Measurements from ENCODE around the gene ATG4B. TPM values are rescaled to one million over a fixed set of nuclear protein-coding genes. Genes with fewer than 3 reads are reported as not detected.
A peak's percentile ranks its signal among the peaks of the same experiment; 100 is the strongest.

Gene ATG4B
- total RNA-seq, 1 donor from 2014 or later = 43.3 TPM

DNA sequence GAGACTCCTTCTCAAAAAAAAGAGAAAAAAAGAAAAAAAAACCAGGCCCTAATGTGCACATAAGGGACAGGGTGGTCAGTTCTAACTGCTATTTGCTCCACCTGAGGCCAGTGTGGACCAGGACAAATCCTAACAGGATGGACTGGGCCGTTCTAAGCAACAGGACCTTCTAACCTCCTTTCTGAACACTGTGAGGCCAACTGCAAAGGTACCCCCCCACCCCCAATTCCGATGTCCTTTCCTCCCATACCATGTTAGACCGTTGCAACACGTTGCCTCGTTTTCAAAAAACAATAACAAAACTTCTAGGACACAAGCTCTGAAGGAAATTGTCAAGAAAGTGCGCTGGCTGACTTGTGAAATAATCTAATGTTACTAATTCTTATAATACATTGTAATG lies 1.7 kb upstream of the ATG4B start:
- no peak for DNase-seq (ENCODE audit: missing footprints)
- intact Hi-C loops (cut with DNase I) = no loop called here
- no peak for ATAC-seq

DNA sequence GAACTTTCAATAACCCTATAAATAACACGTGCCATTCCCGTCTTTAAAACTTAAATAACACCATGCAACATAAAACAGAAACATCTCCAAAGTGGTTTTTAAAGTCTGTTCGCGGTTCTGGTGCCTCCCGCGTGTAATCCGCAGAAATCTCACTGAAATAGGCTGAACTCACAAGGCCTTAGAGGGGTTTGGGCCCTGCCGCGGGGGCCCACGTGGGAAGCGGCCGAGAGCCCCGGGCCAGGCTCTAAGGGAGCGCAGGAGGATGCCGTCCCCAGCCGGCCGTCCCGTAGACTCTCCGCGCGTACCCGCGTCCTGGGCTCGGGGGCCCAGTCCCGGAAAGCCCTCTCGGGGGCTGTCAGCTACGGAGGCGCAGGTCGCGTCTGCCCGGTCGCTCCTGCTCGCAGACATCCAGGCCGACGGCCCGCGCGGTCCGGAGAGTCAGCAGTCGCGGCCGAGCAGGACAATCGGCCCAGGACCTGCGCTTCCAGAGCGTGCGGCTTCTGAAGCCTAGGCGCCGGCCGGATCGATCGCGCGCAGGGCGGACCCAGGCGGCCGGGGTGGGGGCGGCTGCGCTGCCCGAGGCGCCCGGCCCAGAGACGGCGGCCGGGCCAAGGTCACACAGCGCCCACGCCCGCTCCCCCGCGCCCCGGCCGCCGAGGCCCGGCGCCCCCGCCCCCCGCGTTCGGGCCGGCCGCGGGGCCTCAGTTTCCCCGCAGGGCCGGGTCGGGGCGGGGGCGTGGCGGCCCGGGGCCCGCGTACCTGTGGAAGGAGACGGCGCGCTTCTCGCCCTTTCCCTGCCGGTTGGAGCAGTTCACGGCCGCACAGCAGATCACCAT lies 1.1 kb upstream of the ATG4B start:
- DNase-seq (ENCODE audit: missing footprints) (no peak), ATAC-seq (no peak)
- intact Hi-C loops (cut with DNase I) = loop anchor here (1.0 kb wide), 1 partner anchor 50 kb away; the partner anchor contains the start of gene DTYMK

DNA sequence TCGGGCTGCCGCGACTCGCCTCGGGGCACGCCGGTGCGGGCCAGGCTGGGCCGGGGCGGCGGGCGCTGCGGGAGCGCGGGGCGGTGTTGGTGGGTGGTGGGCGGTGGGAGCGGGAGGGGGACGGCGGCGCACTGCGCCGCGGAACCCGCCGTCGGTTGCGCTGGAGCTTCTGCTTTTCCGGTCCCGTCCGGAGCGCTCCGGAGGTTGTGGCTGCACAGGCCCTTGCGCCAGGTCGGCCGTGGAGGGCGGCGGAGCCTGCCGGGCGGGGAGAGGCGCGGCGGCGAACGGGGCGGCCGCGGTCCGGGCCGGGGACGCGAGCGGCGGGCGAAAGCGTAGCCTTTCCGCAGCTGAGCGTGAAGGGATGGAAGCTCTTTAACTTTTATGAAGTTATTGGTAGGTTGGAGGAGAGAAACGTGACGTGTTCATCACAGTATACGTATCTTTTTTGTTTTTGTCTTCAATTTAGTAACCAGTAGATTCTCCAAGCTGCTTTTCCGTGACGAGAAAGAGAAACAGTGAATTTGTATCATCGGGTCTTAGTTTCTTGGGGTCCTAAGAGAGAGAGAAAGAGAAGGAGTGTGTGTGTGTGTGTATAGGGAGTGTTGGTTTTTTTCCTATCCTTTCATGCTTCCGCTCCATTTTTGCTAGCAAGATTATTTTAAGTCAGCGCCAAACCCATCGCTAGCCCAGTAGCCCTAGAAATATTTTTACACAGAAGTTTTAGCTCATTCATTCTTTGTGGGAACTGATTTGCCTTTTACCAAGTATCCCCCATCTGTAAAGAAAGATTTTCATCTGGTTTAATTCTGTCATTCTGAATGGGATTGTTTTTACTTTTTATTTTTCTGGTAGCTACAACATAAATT lies 535 bp downstream of the ATG4B start:
- intact Hi-C loops (cut with DNase I) = loop anchor here (1.0 kb wide), 1 partner anchor 48 kb away; the partner anchor contains the start of gene DTYMK
- DNase-seq (ENCODE audit: missing footprints) (peak; percentile 79), ATAC-seq (peak; percentile 2)

GRCh38 chr2:241638940-241639339 lies 1.4 kb downstream of the ATG4B start:
- no peak for ATAC-seq
- intact Hi-C loops (cut with DNase I) = no loop called here

DNA sequence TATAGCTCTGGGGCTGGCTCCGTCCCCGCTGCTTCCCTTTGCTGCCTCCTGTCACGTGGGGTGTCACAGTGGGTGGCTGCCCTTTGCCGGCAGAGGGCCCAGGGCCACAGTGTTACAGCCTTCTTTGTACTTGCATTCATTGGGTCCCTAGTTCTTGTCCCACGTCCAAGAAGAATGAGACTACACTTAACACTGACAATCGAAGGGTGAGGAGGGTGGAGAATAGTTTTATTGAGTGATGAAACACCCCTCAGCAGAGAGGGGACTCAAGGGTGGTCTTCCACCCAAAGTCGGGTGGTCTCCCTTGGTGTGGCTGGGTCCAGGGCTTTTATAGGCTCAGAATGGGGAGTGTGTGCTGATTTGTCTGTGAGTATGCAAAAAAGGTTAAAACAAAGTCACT lies 1.9 kb downstream of the ATG4B start:
- DNase-seq (ENCODE audit: missing footprints) (no peak), ATAC-seq (no peak)
- intact Hi-C loops (cut with DNase I) = no loop called here

More at GRCh38 chr2:241638940-241639339, 1.4 kb downstream of the ATG4B start:
- no peak for DNase-seq (ENCODE audit: missing footprints)

- intact Hi-C loops (cut with DNase I) = no loop called here
- DNase-seq (ENCODE audit: missing footprints) = no peak
- ATAC-seq = no peak
Measured at GRCh38 chr2:241640165-241640795, 2.8 kb downstream of the ATG4B start.

DNA sequence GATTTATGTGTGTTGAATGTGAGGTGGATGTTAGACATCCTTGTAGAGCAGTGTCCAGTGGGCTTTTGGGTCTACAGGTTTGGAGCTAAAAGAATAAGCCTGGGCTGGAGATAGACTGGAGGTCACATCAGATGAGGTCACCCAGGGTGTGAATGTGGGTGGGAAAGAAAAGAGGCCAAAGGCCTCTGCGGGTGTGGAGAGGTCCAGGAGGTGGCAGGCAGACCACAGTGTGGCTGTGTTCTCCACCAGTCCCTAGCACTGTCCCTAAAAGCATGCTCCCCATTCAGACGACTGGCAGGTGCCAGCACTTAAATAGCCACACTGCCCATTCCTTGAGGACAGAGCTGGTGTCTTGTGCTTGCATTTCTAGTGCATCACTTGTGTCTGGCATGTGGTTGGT lies 4.1 kb downstream of the ATG4B start:
- no peak for ATAC-seq
- no peak for DNase-seq (ENCODE audit: missing footprints)
- intact Hi-C loops (cut with DNase I) = no loop called here

GRCh38 chr2:241645056-241645914 lies 7.8 kb downstream of the ATG4B start:
- ATAC-seq = no peak

GRCh38 chr2:241645915-241646645 lies 8.6 kb downstream of the ATG4B start:
- ATAC-seq (no peak), DNase-seq (ENCODE audit: missing footprints) (peak; percentile 55)
- intact Hi-C loops (cut with DNase I) = no loop called here

More at GRCh38 chr2:241645056-241645914, 7.8 kb downstream of the ATG4B start:
- intact Hi-C loops (cut with DNase I) = no loop called here
- DNase-seq (ENCODE audit: missing footprints) = no peak

DNA sequence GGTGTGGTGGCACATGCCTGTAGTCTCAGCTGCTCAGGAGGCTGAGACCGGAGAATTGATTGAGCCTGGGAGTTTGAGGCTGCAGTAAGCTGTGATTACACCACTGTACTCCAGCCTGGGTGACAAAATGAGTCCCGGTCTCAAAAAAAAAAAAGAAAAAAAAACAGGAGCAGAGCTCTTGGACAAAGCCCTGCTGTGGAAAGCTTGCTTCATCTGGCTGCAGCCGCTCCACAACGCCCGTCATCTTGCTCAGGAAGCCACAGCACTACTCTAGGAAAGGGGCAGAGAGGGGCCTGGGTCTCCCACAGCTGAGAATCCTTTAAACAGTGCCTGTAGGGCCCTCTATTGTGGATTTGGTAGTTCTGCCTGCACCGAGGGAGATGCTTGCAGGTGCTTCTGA lies 11.0 kb downstream of the ATG4B start:
- intact Hi-C loops (cut with DNase I) = no loop called here
- DNase-seq (ENCODE audit: missing footprints) (no peak), ATAC-seq (no peak)

GRCh38 chr2:241649404-241649803 lies 11.9 kb downstream of the ATG4B start:
- DNase-seq (ENCODE audit: missing footprints) (peak; percentile 60), ATAC-seq (peak; percentile 61)
- intact Hi-C loops (cut with DNase I) = no loop called here

DNA sequence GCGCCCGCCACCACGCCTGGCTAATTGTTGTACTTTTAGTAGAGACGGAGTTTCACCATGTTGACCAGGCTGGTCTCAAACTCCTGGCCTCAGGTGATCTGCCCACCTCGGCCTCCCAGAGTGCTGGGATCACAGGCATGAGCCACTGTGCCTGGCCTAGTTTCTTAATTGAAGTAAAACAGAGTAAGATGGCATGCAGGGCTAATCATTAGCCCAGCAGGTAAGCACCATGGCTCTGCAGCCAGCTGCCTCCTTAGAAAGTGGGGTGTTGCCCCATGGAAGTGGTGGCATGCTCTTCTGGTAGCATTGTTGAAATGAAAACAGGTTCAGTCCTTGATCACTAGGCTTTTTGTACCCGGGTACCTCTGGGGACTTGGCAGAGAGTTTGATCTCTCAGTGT lies 12.4 kb downstream of the ATG4B start:
- no peak for ATAC-seq
- no peak for DNase-seq (ENCODE audit: missing footprints)
- intact Hi-C loops (cut with DNase I) = no loop called here

GRCh38 chr2:241652142-241652541 lies 14.6 kb downstream of the ATG4B start:
- DNase-seq (ENCODE audit: missing footprints) (no peak), ATAC-seq (no peak)
- intact Hi-C loops (cut with DNase I) = no loop called here

DNA sequence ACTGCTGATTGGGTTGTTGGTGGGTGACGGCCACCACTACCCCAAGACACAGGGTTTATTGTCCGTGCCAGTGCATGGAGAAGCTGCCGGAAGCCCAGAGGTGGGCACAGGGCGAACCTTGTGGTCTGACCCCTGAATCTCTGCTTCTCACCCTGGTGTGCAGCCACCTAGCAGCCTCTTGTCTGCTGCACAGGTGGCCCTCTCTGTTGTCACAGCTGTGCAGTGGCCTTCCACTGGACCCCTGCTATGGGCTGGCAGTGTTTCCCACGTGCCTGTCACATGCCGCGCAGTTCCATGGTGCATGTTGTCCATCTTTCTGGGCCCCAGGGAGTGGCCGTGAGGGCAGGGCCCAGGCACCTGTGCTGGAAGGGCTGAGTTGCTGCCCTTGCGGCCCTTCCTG lies 15.2 kb downstream of the ATG4B start:
- intact Hi-C loops (cut with DNase I) = no loop called here
- DNase-seq (ENCODE audit: missing footprints) (peak; percentile 66), ATAC-seq (no peak)

- intact Hi-C loops (cut with DNase I) = no loop called here
- ATAC-seq = no peak
- no peak for DNase-seq (ENCODE audit: missing footprints)
Measured at GRCh38 chr2:241653210-241653750, 15.8 kb downstream of the ATG4B start.

GRCh38 chr2:241654551-241654950 lies 17.1 kb downstream of the ATG4B start:
- DNase-seq (ENCODE audit: missing footprints) = peak; percentile 43
- intact Hi-C loops (cut with DNase I) = no loop called here
- ATAC-seq = no peak

- peak; percentile 11 for DNase-seq (ENCODE audit: missing footprints)
- intact Hi-C loops (cut with DNase I) = no loop called here
- ATAC-seq = peak; percentile 7
Measured at GRCh38 chr2:241655516-241656189, 18.2 kb downstream of the ATG4B start.
